ENCODE data around the gene PEX1. TPM values are rescaled to one million over a fixed set of nuclear protein-coding genes. Genes with fewer than 3 reads are reported as not detected.

Gene PEX1
- total and polyA plus RNA-seq, 2 of the 13 experiments (the other 11 are each of a cell fraction or from before 2014, with no cell fraction given) = 16.6 to 22.4 TPM

GRCh38 chr7:92528188-92528957 is at the start of gene PEX1, which contains the start of gene RBM48 (continued):
- no peak for TF ChIP-seq ZNF704 (CRISPR knock-in tag; IDR thresholded peaks at IDR 0.05; ENCODE audit: borderline replicate concordance)
- TF ChIP-seq TAF1 (CRISPR knock-in tag; IDR thresholded peaks at IDR 0.05) = peak; percentile 25; the same call in 1 of the 2 replicates
- peak; percentile 96; the same call in 1 of the 2 replicates for TF ChIP-seq REPIN1 (CRISPR knock-in tag; IDR thresholded peaks at IDR 0.05; ENCODE audit: borderline replicate concordance, low read depth)
- no peak for TF ChIP-seq GTF2F1 (IDR thresholded peaks at IDR 0.05; ENCODE audit: low read length)
- TF ChIP-seq ZFY (CRISPR knock-in tag; IDR thresholded peaks at IDR 0.05) = peak; percentile 91
- peak; percentile 100 for TF ChIP-seq SIN3B (IDR thresholded peaks at IDR 0.05; ENCODE audit: low read length)
- peak; percentile 22; the same call in 1 of the 2 replicates for TF ChIP-seq ETV5 (CRISPR knock-in tag; IDR thresholded peaks at IDR 0.05; ENCODE audit: borderline replicate concordance)
- TF ChIP-seq ZNF788 (CRISPR knock-in tag; IDR thresholded peaks at IDR 0.05; ENCODE audit: borderline replicate concordance) = peak; percentile 96; the same call in 1 of the 2 replicates
- TF ChIP-seq ATF4 (CRISPR knock-in tag; IDR thresholded peaks at IDR 0.05) = no peak
- TF ChIP-seq BCLAF1 (IDR thresholded peaks at IDR 0.05) = no peak
- TF ChIP-seq KDM5B (CRISPR knock-in tag; IDR thresholded peaks at IDR 0.05; ENCODE audit: borderline replicate concordance) = peak; percentile 71; the same call in 1 of the 2 replicates
- peak; percentile 92; the same call in 1 of the 2 replicates for TF ChIP-seq CCDC6 (CRISPR knock-in tag; IDR thresholded peaks at IDR 0.05)
- TF ChIP-seq ZNF773 (CRISPR knock-in tag; IDR thresholded peaks at IDR 0.05; ENCODE audit: borderline replicate concordance) = no peak
- TF ChIP-seq ZNF674 (CRISPR knock-in tag; IDR thresholded peaks at IDR 0.05; ENCODE audit: low read depth) = 0 out of 2 replicates have a peak, but pooled peaks have one; percentile 22
- no peak for TF ChIP-seq NONO (IDR thresholded peaks at IDR 0.05)
- peak; percentile 90 for TF ChIP-seq NONO (CRISPR knock-in tag; conservative IDR thresholded peaks at IDR 0.05)
- TF ChIP-seq TBL1XR1 (IDR thresholded peaks at IDR 0.05; ENCODE audit: borderline replicate concordance, low read length, partially characterized antibody) = peak; percentile 79
- peak; percentile 81 for TF ChIP-seq YEATS4 (CRISPR knock-in tag; IDR thresholded peaks at IDR 0.05; ENCODE audit: borderline replicate concordance)
- no peak for TF ChIP-seq ZNF33B (CRISPR knock-in tag; IDR thresholded peaks at IDR 0.05)
- TF ChIP-seq ZNF709 (CRISPR knock-in tag; IDR thresholded peaks at IDR 0.05) = no peak; the same call in 1 of the 2 replicates
- TF ChIP-seq GATA4 (IDR thresholded peaks at IDR 0.05; ENCODE audit: borderline replicate concordance, low read depth) = no peak
- TF ChIP-seq GFI1 (CRISPR knock-in tag; IDR thresholded peaks at IDR 0.05; ENCODE audit: borderline replicate concordance) = peak; percentile 61; the same call in 1 of the 2 replicates
- TF ChIP-seq TRIM22 (IDR thresholded peaks at IDR 0.05) = no peak
- TF ChIP-seq KAT8 (CRISPR knock-in tag; IDR thresholded peaks at IDR 0.05) = peak; percentile 98
- peak; percentile 87 for TF ChIP-seq NFRKB (IDR thresholded peaks at IDR 0.05)
